NCI-H2081 treated with DMSO at 0.1 percent for 48 hours (cell line): ENCODE data around the gene SLC24A3.

Source experiments
- DNase-seq: peaks from one replicate; lab custom pipeline; 2025; lab: John Stamatoyannopoulos, UW

The SLC24A3 gene

GRCh38 chr20:19460386-19460785 is 247.9 kb downstream of the SLC24A3 start:
- no peak for DNase-seq

GRCh38 chr20:19462491-19462890 is 250.0 kb downstream of the SLC24A3 start:
- DNase-seq, result no peak

GRCh38 chr20:19463597-19463996 is 251.2 kb downstream of the SLC24A3 start:
- DNase-seq, result no peak

GRCh38 chr20:19465536-19465935 is 253.1 kb downstream of the SLC24A3 start:
- DNase-seq, result no peak

GRCh38 chr20:19466206-19466928 is 253.9 kb downstream of the SLC24A3 start:
- no peak for DNase-seq

GRCh38 chr20:19473216-19473921 is 260.9 kb downstream of the SLC24A3 start:
- no peak for DNase-seq

GRCh38 chr20:19473922-19474286 is 261.5 kb downstream of the SLC24A3 start:
- no peak for DNase-seq

- no peak for DNase-seq
These were observed 266.0 kb downstream of the SLC24A3 start for GRCh38 chr20:19478320-19478895.

- no peak for DNase-seq
These were observed 270.3 kb downstream of the SLC24A3 start for GRCh38 chr20:19482726-19483125.

- DNase-seq, result no peak
These were observed 270.9 kb downstream of the SLC24A3 start for GRCh38 chr20:19483309-19483708.

GRCh38 chr20:19486446-19486845 is 274.0 kb downstream of the SLC24A3 start:
- no peak for DNase-seq

GRCh38 chr20:19487420-19487819 is 275.0 kb downstream of the SLC24A3 start:
- no peak for DNase-seq

- DNase-seq, result no peak
These were observed 278.8 kb downstream of the SLC24A3 start for GRCh38 chr20:19491241-19491640.

- no peak for DNase-seq
These were observed 279.7 kb downstream of the SLC24A3 start for GRCh38 chr20:19492116-19492515.

- no peak for DNase-seq
These were observed 280.4 kb downstream of the SLC24A3 start for GRCh38 chr20:19492687-19493336.

- no peak for DNase-seq
These were observed 281.5 kb downstream of the SLC24A3 start for GRCh38 chr20:19493794-19494495.

- DNase-seq, result no peak
These were observed 283.7 kb downstream of the SLC24A3 start for GRCh38 chr20:19495905-19496703.

- DNase-seq, result no peak
These were observed 284.6 kb downstream of the SLC24A3 start for GRCh38 chr20:19497064-19497463.

- DNase-seq, result no peak
These were observed 286.3 kb downstream of the SLC24A3 start for GRCh38 chr20:19498756-19499155.

GRCh38 chr20:19501476-19502115 is 289.2 kb downstream of the SLC24A3 start:
- DNase-seq, result no peak

- no peak for DNase-seq
These were observed 289.7 kb downstream of the SLC24A3 start for GRCh38 chr20:19502169-19502568.
